ENCODE results near the gene PHLDA2.

PHLDA2 gene

DNA sequence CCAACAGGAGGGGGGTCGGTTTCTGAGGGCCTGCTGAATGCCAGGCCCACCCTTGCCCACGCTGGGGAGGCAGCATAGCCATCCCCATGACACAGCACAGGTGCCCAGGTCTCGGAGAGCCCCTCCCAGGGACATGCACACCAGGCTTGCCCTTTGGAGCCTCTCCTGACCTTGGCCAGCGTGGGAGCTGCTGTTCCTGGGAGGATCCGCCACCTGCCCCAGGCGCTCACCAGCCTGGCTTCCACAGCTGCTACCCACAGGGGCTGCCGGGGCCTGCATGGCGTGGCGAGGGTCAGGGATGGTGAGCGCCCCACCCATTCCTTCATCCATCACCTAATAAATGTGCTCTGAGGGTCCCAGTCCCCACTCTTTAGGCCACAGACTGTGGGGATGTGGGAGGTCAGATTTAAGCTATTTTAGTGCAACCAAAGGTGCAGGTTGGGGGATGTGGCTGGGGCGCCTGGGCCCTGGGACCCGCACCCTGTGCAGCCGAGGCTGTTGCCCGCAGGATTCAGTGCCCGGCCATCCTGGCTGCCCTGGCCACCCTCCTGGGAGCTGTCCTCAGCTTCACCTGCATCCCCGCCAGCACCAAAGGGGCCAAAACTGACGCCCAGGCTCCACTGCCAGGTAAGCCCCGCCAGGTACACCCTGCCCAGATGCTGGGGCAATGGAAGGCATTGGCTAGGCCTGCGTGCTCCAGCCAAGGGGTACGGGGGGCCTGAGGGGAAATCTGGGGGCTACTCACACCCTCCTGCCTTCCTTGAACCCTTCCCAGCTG, 12.9 kb downstream of the PHLDA2 start:
- no peaks in the 10 kb centered on the region for H3K4me1 ChIP-seq (ENCODE audit: control insufficient read depth in 5 of 5, insufficient read depth in 5 of 5, low read length in 5 of 5)
- H3K9ac ChIP-seq (ENCODE audit: low read length in 5 of 5), result no peak overlapping the region
- H3K4me3 ChIP-seq (ENCODE audit: low read depth in 1 of 5, low read length in 5 of 5), result no peak overlapping the region
- peaks cover 0 to 2% (median 0%) of the 10 kb centered on the region in 5 donors for H3K27me3 ChIP-seq (ENCODE audit: control insufficient read depth in 5 of 5, insufficient read depth in 4 of 5, low read length in 5 of 5)
- no peaks in the 10 kb centered on the region for H3K36me3 ChIP-seq (ENCODE audit: control insufficient read depth in 5 of 5, insufficient read depth in 5 of 5, low read length in 5 of 5)
- H3K9me3 ChIP-seq (ENCODE audit: control insufficient read depth in 5 of 5, low read length in 5 of 5), result no peaks in the 10 kb centered on the region
- no peak overlapping the region for H3K27ac ChIP-seq (ENCODE audit: low read depth, low read length)

GRCh38 chr11:2915473-2915872, 13.7 kb downstream of the PHLDA2 start:
- peaks cover 0 to 2% (median 0%) of the 10 kb centered on the region in 5 donors for H3K27me3 ChIP-seq (ENCODE audit: control insufficient read depth in 5 of 5, insufficient read depth in 4 of 5, low read length in 5 of 5)

DNA sequence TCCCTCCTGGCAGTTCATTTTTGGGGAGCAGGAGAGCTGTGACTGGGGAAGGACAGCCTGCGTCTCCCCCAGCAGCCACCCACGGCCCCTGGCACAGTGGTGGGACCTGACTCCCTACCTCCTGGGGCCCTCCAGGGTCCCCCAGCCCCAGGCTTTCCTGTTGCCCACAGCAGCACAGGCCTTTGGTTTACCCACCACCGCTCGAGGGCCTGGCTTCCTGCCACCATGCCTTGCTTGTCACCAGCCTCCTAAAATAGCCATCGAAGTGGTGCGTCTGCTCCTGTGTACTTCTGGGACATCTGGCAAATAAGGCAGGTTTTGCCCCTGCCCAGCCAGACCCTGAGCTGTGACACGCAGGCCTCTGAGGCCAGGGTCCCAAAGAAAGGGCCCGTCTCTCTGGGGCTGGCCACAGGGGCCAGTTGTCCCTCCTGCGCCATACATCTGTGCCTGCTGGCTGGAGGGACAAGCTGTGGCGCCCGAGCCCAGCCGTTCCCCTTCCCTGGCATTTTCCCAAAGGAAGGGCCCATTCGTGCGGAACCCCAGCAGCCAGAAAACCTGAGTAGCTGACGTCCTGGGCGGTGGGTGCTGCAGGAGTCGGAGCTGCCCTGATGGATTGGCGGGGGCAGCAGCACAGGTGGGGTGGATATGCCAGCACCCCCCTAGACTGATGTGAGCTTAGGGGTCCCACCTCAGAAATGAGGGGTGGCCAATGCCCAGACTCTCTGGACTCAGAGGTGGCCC, 14.6 kb downstream of the PHLDA2 start:
- no peak overlapping the region for H3K27ac ChIP-seq (ENCODE audit: low read depth, low read length)
- H3K36me3 ChIP-seq (ENCODE audit: control insufficient read depth in 5 of 5, insufficient read depth in 5 of 5, low read length in 5 of 5), result no peaks in the 10 kb centered on the region
- H3K4me1 ChIP-seq (ENCODE audit: control insufficient read depth in 5 of 5, insufficient read depth in 5 of 5, low read length in 5 of 5), result peaks cover 0 to 2% (median 0%) of the 10 kb centered on the region in 5 donors
- H3K9ac ChIP-seq (ENCODE audit: low read length in 5 of 5), result no peak overlapping the region
- H3K9me3 ChIP-seq (ENCODE audit: control insufficient read depth in 5 of 5, low read length in 5 of 5), result no peaks in the 10 kb centered on the region
- H3K27me3 ChIP-seq (ENCODE audit: control insufficient read depth in 5 of 5, insufficient read depth in 4 of 5, low read length in 5 of 5), result peaks cover 0 to 5% (median 0%) of the 10 kb centered on the region in 5 donors
- no peak overlapping the region for H3K4me3 ChIP-seq (ENCODE audit: low read depth in 1 of 5, low read length in 5 of 5)

More at GRCh38 chr11:2915473-2915872, 13.7 kb downstream of the PHLDA2 start:
- H3K36me3 ChIP-seq (ENCODE audit: control insufficient read depth in 5 of 5, insufficient read depth in 5 of 5, low read length in 5 of 5), result no peaks in the 10 kb centered on the region
- H3K9me3 ChIP-seq (ENCODE audit: control insufficient read depth in 5 of 5, low read length in 5 of 5), result no peaks in the 10 kb centered on the region
- no peak overlapping the region for H3K4me3 ChIP-seq (ENCODE audit: low read depth in 1 of 5, low read length in 5 of 5)
- H3K9ac ChIP-seq (ENCODE audit: low read length in 5 of 5), result no peak overlapping the region
- no peaks in the 10 kb centered on the region for H3K4me1 ChIP-seq (ENCODE audit: control insufficient read depth in 5 of 5, insufficient read depth in 5 of 5, low read length in 5 of 5)
- H3K27ac ChIP-seq (ENCODE audit: low read depth, low read length), result no peak overlapping the region

- Histone ChIP-seq H3K36me3 (ENCODE audit: control insufficient read depth in 5 of 5, insufficient read depth in 5 of 5, low read length in 5 of 5) (no peaks in the 10 kb centered on the region), H3K9ac (ENCODE audit: low read length in 5 of 5) (no peak overlapping the region), H3K27me3 (ENCODE audit: control insufficient read depth in 5 of 5, insufficient read depth in 4 of 5, low read length in 5 of 5) (peaks cover 0 to 6% (median 0%) of the 10 kb centered on the region in 5 donors), H3K9me3 (ENCODE audit: control insufficient read depth in 5 of 5, low read length in 5 of 5) (no peaks in the 10 kb centered on the region), H3K4me3 (ENCODE audit: low read depth in 1 of 5, low read length in 5 of 5) (no peak overlapping the region), H3K4me1 (ENCODE audit: control insufficient read depth in 5 of 5, insufficient read depth in 5 of 5, low read length in 5 of 5) (peaks cover 0 to 5% (median 2%) of the 10 kb centered on the region in 5 donors), H3K27ac (ENCODE audit: low read depth, low read length) (no peak overlapping the region)
Observed at GRCh38 chr11:2913776-2914175, 15.4 kb downstream of the PHLDA2 start.

DNA sequence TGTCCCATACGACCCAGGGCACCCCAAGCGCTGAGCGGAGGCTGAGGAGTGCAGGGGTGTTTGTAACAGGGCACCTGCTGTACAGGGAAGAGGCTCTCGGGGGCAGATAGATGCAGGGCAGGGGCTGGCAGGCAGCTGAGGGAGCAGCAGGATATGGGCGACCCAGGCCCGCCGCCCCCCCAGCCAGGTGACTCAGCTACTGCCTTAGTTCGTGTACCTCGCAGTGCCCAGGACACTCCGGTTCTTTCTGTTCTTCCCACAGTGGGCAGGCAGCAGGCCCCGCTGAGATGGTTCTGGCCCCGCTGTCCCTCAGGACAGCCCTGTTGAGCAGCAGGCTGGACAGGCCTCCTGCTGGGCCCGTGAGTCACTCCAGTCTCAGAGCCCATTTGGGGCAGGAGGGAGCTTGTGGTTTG, 16.2 kb downstream of the PHLDA2 start:
- Histone ChIP-seq H3K4me1 (ENCODE audit: control insufficient read depth in 5 of 5, insufficient read depth in 5 of 5, low read length in 5 of 5) (peaks cover 0 to 5% (median 2%) of the 10 kb centered on the region in 5 donors), H3K9me3 (ENCODE audit: control insufficient read depth in 5 of 5, low read length in 5 of 5) (no peaks in the 10 kb centered on the region), H3K36me3 (ENCODE audit: control insufficient read depth in 5 of 5, insufficient read depth in 5 of 5, low read length in 5 of 5) (no peaks in the 10 kb centered on the region), H3K27me3 (ENCODE audit: control insufficient read depth in 5 of 5, insufficient read depth in 4 of 5, low read length in 5 of 5) (peaks cover 3 to 11% (median 7%) of the 10 kb centered on the region in 5 donors), H3K27ac (ENCODE audit: low read depth, low read length) (no peak overlapping the region), H3K4me3 (ENCODE audit: low read depth in 1 of 5, low read length in 5 of 5) (no peak overlapping the region), H3K9ac (ENCODE audit: low read length in 5 of 5) (no peak overlapping the region)

DNA sequence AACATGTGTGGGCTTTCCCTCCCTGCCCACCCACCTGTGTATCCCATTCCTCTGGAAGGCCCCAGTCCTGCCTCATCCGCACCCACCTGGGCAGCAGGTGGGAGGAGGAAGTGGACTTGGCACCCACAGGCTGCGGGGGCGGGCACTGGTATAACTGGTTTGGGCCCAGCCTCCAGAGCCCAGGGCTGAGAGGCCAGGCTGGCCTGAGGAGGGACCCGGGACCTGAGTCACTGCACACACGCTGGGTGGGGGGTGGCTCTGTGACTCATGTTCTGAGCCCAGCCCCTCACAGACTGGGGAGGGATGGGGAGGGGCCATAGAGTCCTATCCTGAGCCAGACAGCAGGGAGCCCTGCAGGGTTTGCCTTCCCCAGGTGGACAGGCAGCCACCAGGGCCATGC, 16.7 kb downstream of the PHLDA2 start:
- no peaks in the 10 kb centered on the region for H3K36me3 ChIP-seq (ENCODE audit: control insufficient read depth in 5 of 5, insufficient read depth in 5 of 5, low read length in 5 of 5)
- H3K4me1 ChIP-seq (ENCODE audit: control insufficient read depth in 5 of 5, insufficient read depth in 5 of 5, low read length in 5 of 5), result peaks cover 0 to 5% (median 2%) of the 10 kb centered on the region in 5 donors
- H3K4me3 ChIP-seq (ENCODE audit: low read depth in 1 of 5, low read length in 5 of 5), result no peak overlapping the region
- H3K27me3 ChIP-seq (ENCODE audit: control insufficient read depth in 5 of 5, insufficient read depth in 4 of 5, low read length in 5 of 5), result peaks cover 3 to 14% (median 9%) of the 10 kb centered on the region in 5 donors
- H3K9me3 ChIP-seq (ENCODE audit: control insufficient read depth in 5 of 5, low read length in 5 of 5), result peaks cover 0 to under 1% (median 0%) of the 10 kb centered on the region in 5 donors
- H3K9ac ChIP-seq (ENCODE audit: low read length in 5 of 5), result no peak overlapping the region
- no peak overlapping the region for H3K27ac ChIP-seq (ENCODE audit: low read depth, low read length)

- Histone ChIP-seq H3K4me3 (ENCODE audit: low read depth in 1 of 5, low read length in 5 of 5) (no peak overlapping the region), H3K36me3 (ENCODE audit: control insufficient read depth in 5 of 5, insufficient read depth in 5 of 5, low read length in 5 of 5) (no peaks in the 10 kb centered on the region), H3K4me1 (ENCODE audit: control insufficient read depth in 5 of 5, insufficient read depth in 5 of 5, low read length in 5 of 5) (peaks cover 0 to 5% (median 2%) of the 10 kb centered on the region in 5 donors), H3K9ac (ENCODE audit: low read length in 5 of 5) (no peak overlapping the region), H3K9me3 (ENCODE audit: control insufficient read depth in 5 of 5, low read length in 5 of 5) (peaks cover 0 to 5% (median 3%) of the 10 kb centered on the region in 5 donors), H3K27ac (ENCODE audit: low read depth, low read length) (no peak overlapping the region), H3K27me3 (ENCODE audit: control insufficient read depth in 5 of 5, insufficient read depth in 4 of 5, low read length in 5 of 5) (peaks cover 3 to 19% (median 9%) of the 10 kb centered on the region in 5 donors)
Observed at GRCh38 chr11:2911785-2912391, 17.3 kb downstream of the PHLDA2 start.

GRCh38 chr11:2911088-2911784, 18.0 kb downstream of the PHLDA2 start:
- Histone ChIP-seq H3K4me3 (ENCODE audit: low read depth in 1 of 5, low read length in 5 of 5) (no peak overlapping the region), H3K27ac (ENCODE audit: low read depth, low read length) (no peak overlapping the region), H3K9ac (ENCODE audit: low read length in 5 of 5) (no peak overlapping the region)

DNA sequence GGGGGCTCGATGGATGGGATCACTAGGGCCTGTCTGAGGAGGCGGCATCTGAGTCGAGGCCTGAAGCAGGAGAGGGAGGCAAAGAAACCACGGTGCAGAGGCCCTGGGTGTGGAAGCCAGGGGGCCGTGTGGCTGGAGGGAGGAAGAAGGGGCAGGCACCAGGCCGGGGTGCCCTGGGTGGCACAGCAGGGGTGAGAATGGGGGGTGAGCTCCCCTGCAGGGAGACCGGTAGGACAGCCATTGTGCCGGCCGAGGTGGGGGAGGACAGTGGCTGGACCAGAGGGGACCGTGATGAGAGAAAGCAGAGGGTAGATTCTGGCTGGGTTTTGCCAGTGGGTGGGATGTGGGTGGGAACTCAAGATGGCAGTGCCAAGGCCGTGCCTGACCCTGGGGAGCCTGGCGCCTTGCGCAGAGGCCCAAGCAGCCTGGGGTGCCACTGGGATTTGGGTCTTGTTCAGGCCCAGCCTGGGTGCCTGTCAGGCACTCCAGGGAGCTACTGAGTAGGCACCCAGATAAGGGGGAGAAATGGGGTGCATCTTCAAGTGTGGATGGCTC, 18.7 kb downstream of the PHLDA2 start:
- Histone ChIP-seq H3K4me3 (ENCODE audit: low read depth in 1 of 5, low read length in 5 of 5) (no peak overlapping the region), H3K27ac (ENCODE audit: low read depth, low read length) (no peak overlapping the region), H3K9ac (ENCODE audit: low read length in 5 of 5) (no peak overlapping the region), H3K36me3 (ENCODE audit: control insufficient read depth in 5 of 5, insufficient read depth in 5 of 5, low read length in 5 of 5) (no peaks in the 10 kb centered on the region), H3K9me3 (ENCODE audit: control insufficient read depth in 5 of 5, low read length in 5 of 5) (peaks cover 0 to 5% (median 3%) of the 10 kb centered on the region in 5 donors), H3K27me3 (ENCODE audit: control insufficient read depth in 5 of 5, insufficient read depth in 4 of 5, low read length in 5 of 5) (peaks cover 3 to 19% (median 9%) of the 10 kb centered on the region in 5 donors), H3K4me1 (ENCODE audit: control insufficient read depth in 5 of 5, insufficient read depth in 5 of 5, low read length in 5 of 5) (peaks cover 0 to 5% (median 2%) of the 10 kb centered on the region in 5 donors)

More at GRCh38 chr11:2911088-2911784, 18.0 kb downstream of the PHLDA2 start:
- Histone ChIP-seq H3K27me3 (ENCODE audit: control insufficient read depth in 5 of 5, insufficient read depth in 4 of 5, low read length in 5 of 5) (peaks cover 3 to 19% (median 9%) of the 10 kb centered on the region in 5 donors), H3K36me3 (ENCODE audit: control insufficient read depth in 5 of 5, insufficient read depth in 5 of 5, low read length in 5 of 5) (no peaks in the 10 kb centered on the region), H3K9me3 (ENCODE audit: control insufficient read depth in 5 of 5, low read length in 5 of 5) (peaks cover 0 to 5% (median 3%) of the 10 kb centered on the region in 5 donors), H3K4me1 (ENCODE audit: control insufficient read depth in 5 of 5, insufficient read depth in 5 of 5, low read length in 5 of 5) (peaks cover 0 to 5% (median 2%) of the 10 kb centered on the region in 5 donors)

All from subcutaneous abdominal adipose tissue (tissue), 5 donors.